B cell (primary cell): ENCODE measurements around the gene REST. TPM values are rescaled to one million over a fixed set of nuclear protein-coding genes. Genes with fewer than 3 reads are reported as not detected.

Source experiments
- ATAC-seq: fragments of 200-7000 bp; cut with Tn5 transposase; one replicate; pipeline ENCODE4 v1.10.0; 2021; ENCODE audit warnings: low read depth, mild to moderate bottlenecking, moderate number of reproducible peaks, moderate library complexity
- CTCF ChIA-PET: fragments of 350-600 bp; sonication (Branson Sonifier 250); formaldehyde crosslinking; loops from one replicate; lab custom pipeline; 2021; ENCODE audit warnings: antibody characterized with exemption, inconsistent platforms; lab: Charles Lee
- POLR2A ChIA-PET: fragments of 350-600 bp; sonication (Branson Sonifier 250); formaldehyde crosslinking; loops from one replicate; lab custom pipeline; 2021; ENCODE audit warnings: antibody characterized with exemption; lab: Charles Lee
- DNase-seq: peaks from one replicate; pipeline ENCODE4 v3.0.0; 2013
- H2AFZ ChIP-seq: 2 replicates; pipeline ENCODE4 v1.6.1; 2012; ENCODE audit warnings: mild to moderate bottlenecking, low read depth, low read length; ENCODE audit not compliant: insufficient read depth, poor library complexity, severe bottlenecking
- H3K27ac ChIP-seq, 2 donors: 1 replicate in 1 of 2; 2 replicates in 1 of 2; pipeline ENCODE4 v1.5.1; 2012 to 2013; ENCODE audit warnings: low read length in 2 of 2, mild to moderate bottlenecking in 2 of 2, moderate library complexity in 1 of 2
- H3K27me3 ChIP-seq, 4 experiments: fragments of 200-600 bp in 1 of 4; sonication (generic) in 1 of 4; replicated peaks in 1 of 4; 1 replicate in 2 of 4; 2 replicates in 2 of 4; pipeline versions ENCODE4 v1.6.1 to v1.7.0; 2013 to 2016; ENCODE audit warnings: low read length in 3 of 4, mild to moderate bottlenecking in 2 of 4, mixed read lengths in 1 of 4, moderate library complexity in 1 of 4; ENCODE audit not compliant: insufficient read depth in 4 of 4, control insufficient read depth in 3 of 4; ENCODE audit errors: control extremely low read depth in 1 of 4
- H3K36me3 ChIP-seq, 2 experiments: replicated peaks in 1 of 2; 1 replicate in 1 of 2; 2 replicates in 1 of 2; pipeline versions ENCODE4 v1.6.1 to v1.7.1; 2013; ENCODE audit warnings: low read length in 1 of 2; ENCODE audit not compliant: insufficient read depth in 2 of 2, control insufficient read depth in 1 of 2; ENCODE audit errors: control extremely low read depth in 1 of 2, extremely low read depth in 1 of 2
- H3K4me1 ChIP-seq, 2 donors: fragments of 200-600 bp in 1 of 2; sonication (generic) in 1 of 2; 1 replicate in 1 of 2; 2 replicates in 1 of 2; pipeline versions ENCODE4 v1.5.1 to v1.6.1; 2013 to 2017; ENCODE audit warnings: low read length in 2 of 2; ENCODE audit not compliant: control insufficient read depth in 2 of 2, insufficient read depth in 2 of 2
- H3K4me2 ChIP-seq: replicated peaks from 2 replicates; pipeline ENCODE3; 2012; ENCODE audit warnings: mild to moderate bottlenecking, low read depth, low read length; ENCODE audit not compliant: poor library complexity, severe bottlenecking
- H3K4me3 ChIP-seq, 5 experiments: fragments of 200-600 bp in 1 of 5; sonication (generic) in 1 of 5; 1 replicate in 3 of 5; 2 replicates in 2 of 5; pipeline versions ENCODE4 v1.5.1 to v1.7.0; 2011 to 2016; ENCODE audit warnings: low read length in 4 of 5, mild to moderate bottlenecking in 4 of 5, low read depth in 2 of 5, control low read depth in 1 of 5, moderate library complexity in 1 of 5; ENCODE audit not compliant: insufficient read depth in 1 of 5; ENCODE audit errors: control extremely low read depth in 1 of 5, extremely low read depth in 1 of 5
- H3K79me2 ChIP-seq: fragments of 200-600 bp; sonication (generic); one replicate; pipeline ENCODE4 v1.6.0; 2016; ENCODE audit warnings: low read length; ENCODE audit not compliant: control insufficient read depth, insufficient read depth
- H3K9ac ChIP-seq: fragments of 200-600 bp; sonication (generic); 2 replicates; pipeline ENCODE4 v1.6.1; 2017; ENCODE audit warnings: mild to moderate bottlenecking, low read length, moderate library complexity
- H3K9me3 ChIP-seq, 3 donors: one replicate each; pipeline versions ENCODE4 v1.6.1 to v1.7.1; 2013; ENCODE audit warnings: low read length in 2 of 3; ENCODE audit not compliant: control insufficient read depth in 2 of 3, insufficient read depth in 1 of 3; ENCODE audit errors: control extremely low read depth in 1 of 3
- H4K20me1 ChIP-seq: 2 replicates; pipeline ENCODE4 v1.6.0; 2012; ENCODE audit warnings: mild to moderate bottlenecking, low read length; ENCODE audit not compliant: insufficient read depth, control insufficient read depth, poor library complexity, severe bottlenecking
- H3K27ac Mint-ChIP-seq: one replicate; pipeline ENCODE4 v1.8.0; 2021; ENCODE audit warnings: mixed read lengths
- H3K27me3 Mint-ChIP-seq: one replicate; pipeline ENCODE4 v1.8.0; 2021; ENCODE audit warnings: mixed read lengths
- H3K4me1 Mint-ChIP-seq: one replicate; pipeline ENCODE4 v1.8.0; 2021; ENCODE audit warnings: mixed read lengths
- H3K4me3 Mint-ChIP-seq: one replicate; pipeline ENCODE4 v1.8.0; 2021; ENCODE audit warnings: mixed read lengths
- H3K9me3 Mint-ChIP-seq: one replicate; pipeline ENCODE4 v1.8.0; 2022; ENCODE audit warnings: mixed read lengths; ENCODE audit not compliant: insufficient read depth
- EZH2 ChIP-seq: IDR thresholded peaks from 2 replicates; pipeline ENCODE4 v1.6.1; 2012; ENCODE audit warnings: borderline replicate concordance, low read depth, mild to moderate bottlenecking, moderate library complexity, low read length; ENCODE audit not compliant: insufficient read depth, poor library complexity, severe bottlenecking
- whole genome bisulfite sequencing: methylation state at CpG from one replicate; pipeline ENCODE4 v1.1.5; 2013; ENCODE audit warnings: missing lambda C conversion rate; ENCODE audit not compliant: insufficient coverage; 5-methylcytosine and 5-hydroxymethylcytosine counted together
- intact Hi-C: fragments of 100-400 bp; cut with micrococcal nuclease; formaldehyde crosslinking; loops from one replicate; pipeline ENCODE4 v1.10.0; 2022
- polyA plus RNA-seq: library from polyadenylated mRNA; depleted of rRNA; stranded (reverse); fragments of >200 nt; gene quantifications from 2 replicates; pipeline ENCODE4 v1.2.3, GENCODE V29; 2012
- total RNA-seq, 2 donors: library from RNA; stranded (reverse); fragments of 120-200 nt in 1 of 2; gene quantifications; 1 replicate in 1 of 2; 2 replicates in 1 of 2; pipeline versions ENCODE4 v1.2.3 to v1.2.4, GENCODE V29; 2013 to 2022
- TF ChIP-seq, protein P1 (sequence below): fragments of 200-600 bp; IDR thresholded peaks from one replicate; pipeline ENCODE4 v1.8.0; 2022; ENCODE audit warnings: antibody characterized with exemption, mild to moderate bottlenecking

Gene REST
- total and polyA plus RNA-seq, 2 donors (not counting 1 experiment from before 2014, with no cell fraction given), result 6.2 to 59.4 TPM

DNA sequence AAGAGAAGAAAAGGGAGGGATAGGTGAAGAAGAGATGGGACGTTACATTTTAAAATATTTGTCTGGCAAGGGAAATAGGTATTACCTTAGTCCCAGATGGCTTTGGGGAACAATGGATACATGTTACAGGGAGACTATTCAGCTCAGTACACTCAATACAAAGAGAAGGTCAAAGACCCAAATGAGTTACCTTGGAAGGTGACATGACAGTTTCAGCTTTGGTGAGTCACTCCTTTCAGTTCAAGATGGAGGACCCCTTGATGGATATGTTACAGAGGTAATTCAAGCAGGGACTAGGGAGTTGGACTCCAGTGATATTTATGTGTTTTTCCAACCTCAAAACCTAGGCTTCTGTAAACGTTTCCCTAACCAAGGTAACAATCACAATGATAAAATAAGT lies 64.7 kb downstream of the REST start:
- Mint-ChIP-seq H3K4me1 (peaks cover 23% of the 10 kb centered on the region), H3K27me3 (no peaks in the 10 kb centered on the region), H3K9me3 (no peaks in the 10 kb centered on the region), H3K4me3 (no peak overlapping the region), H3K27ac (no peak overlapping the region)
- H3K9me3 ChIP-seq, result no peaks in the 10 kb centered on the region
- H3K27me3 ChIP-seq, result no peaks in the 10 kb centered on the region
- peaks cover 8 to 23% of the 10 kb centered on the region in 2 donors for H3K4me1 ChIP-seq
- no peak overlapping the region for H3K4me3 ChIP-seq
- H3K36me3 ChIP-seq, result peaks cover 19 to 55% of the 10 kb centered on the region in 2 experiments
- no peak overlapping the region for H3K9ac ChIP-seq
- intact Hi-C loops, result no loop called here
- ChIA-PET POLR2A (no interaction called here), CTCF (no interaction called here)
- H3K79me2 ChIP-seq, result peaks cover 45% of the 10 kb centered on the region
- H4K20me1 ChIP-seq, result peaks cover 38% of the 10 kb centered on the region
- no peak overlapping the region for H3K27ac ChIP-seq
- no peak overlapping the region for H3K4me2 ChIP-seq
- TF ChIP-seq, protein P1, sequence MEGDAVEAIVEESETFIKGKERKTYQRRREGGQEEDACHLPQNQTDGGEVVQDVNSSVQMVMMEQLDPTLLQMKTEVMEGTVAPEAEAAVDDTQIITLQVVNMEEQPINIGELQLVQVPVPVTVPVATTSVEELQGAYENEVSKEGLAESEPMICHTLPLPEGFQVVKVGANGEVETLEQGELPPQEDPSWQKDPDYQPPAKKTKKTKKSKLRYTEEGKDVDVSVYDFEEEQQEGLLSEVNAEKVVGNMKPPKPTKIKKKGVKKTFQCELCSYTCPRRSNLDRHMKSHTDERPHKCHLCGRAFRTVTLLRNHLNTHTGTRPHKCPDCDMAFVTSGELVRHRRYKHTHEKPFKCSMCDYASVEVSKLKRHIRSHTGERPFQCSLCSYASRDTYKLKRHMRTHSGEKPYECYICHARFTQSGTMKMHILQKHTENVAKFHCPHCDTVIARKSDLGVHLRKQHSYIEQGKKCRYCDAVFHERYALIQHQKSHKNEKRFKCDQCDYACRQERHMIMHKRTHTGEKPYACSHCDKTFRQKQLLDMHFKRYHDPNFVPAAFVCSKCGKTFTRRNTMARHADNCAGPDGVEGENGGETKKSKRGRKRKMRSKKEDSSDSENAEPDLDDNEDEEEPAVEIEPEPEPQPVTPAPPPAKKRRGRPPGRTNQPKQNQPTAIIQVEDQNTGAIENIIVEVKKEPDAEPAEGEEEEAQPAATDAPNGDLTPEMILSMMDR, result no peak
- TF ChIP-seq EZH2, result no peak
- no CpG with 5 or more reads among the region's 2 CpGs for WGBS
- H2AFZ ChIP-seq, result no peak overlapping the region
- ATAC-seq, result no peak
- no peak for DNase-seq

DNA sequence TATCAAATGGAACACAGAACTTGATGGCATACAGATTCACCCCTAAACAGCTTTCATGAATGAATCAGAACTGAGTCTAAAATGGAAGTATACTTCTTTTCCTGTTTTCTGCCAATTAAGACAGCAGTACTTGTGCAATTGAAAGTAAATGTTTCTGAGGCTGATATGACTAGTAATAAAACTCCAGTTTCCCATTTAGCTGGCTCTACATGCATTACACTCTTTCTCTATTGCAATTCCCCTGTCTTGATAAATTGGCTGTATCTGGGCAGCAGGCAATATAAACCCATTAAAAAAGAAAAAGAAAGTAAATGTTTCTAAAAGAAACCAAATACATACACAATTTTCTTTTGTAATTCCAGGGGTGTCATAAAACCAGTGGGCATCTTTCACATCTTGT lies 65.1 kb downstream of the REST start:
- Mint-ChIP-seq H3K4me1 (peaks cover 26% of the 10 kb centered on the region), H3K4me3 (no peak overlapping the region)

More for the DNA sequence above, 65.1 kb downstream of the REST start:
- TF ChIP-seq, protein P1, result no peak
- TF ChIP-seq EZH2, result no peak
- Histone ChIP-seq H3K4me2 (no peak overlapping the region), H3K4me3 (no peak overlapping the region), H3K27ac (no peak overlapping the region), H3K36me3 (peaks cover 19 to 50% of the 10 kb centered on the region in 2 experiments), H4K20me1 (peaks cover 38% of the 10 kb centered on the region), H3K27me3 (no peaks in the 10 kb centered on the region), H3K9ac (no peak overlapping the region), H3K4me1 (peaks cover 8 to 23% of the 10 kb centered on the region in 2 donors), H3K9me3 (no peaks in the 10 kb centered on the region), H3K79me2 (peaks cover 41% of the 10 kb centered on the region), H2AFZ (no peak overlapping the region)
- no peak for ATAC-seq
- ChIA-PET CTCF (no interaction called here), POLR2A (no interaction called here)
- Mint-ChIP-seq H3K27ac (no peak overlapping the region), H3K9me3 (no peaks in the 10 kb centered on the region), H3K27me3 (no peaks in the 10 kb centered on the region)
- intact Hi-C loops, result no loop called here
- no peak for DNase-seq
